BJ (cell line): ENCODE measurements around the gene EXOC3L4. TPM values are rescaled to one million over a fixed set of nuclear protein-coding genes. Genes with fewer than 3 reads are reported as not detected.

Source experiments
- CTCF ChIA-PET: fragments of 350-600 bp; formaldehyde crosslinking; extraction: SDS; loops from one replicate; lab custom pipeline; 2021; ENCODE audit warnings: antibody characterized with exemption, inconsistent platforms; lab: Yijun Ruan, JAX
- POLR2A ChIA-PET: fragments of 300-600 bp; sonication (Branson Sonifier 250); formaldehyde crosslinking; extraction: SDS; loops from one replicate; lab custom pipeline; 2021; ENCODE audit warnings: antibody characterized with exemption; lab: Charles Lee
- DNase-seq: peaks from one replicate; pipeline ENCODE4 v3.0.0-alpha.2; 2011; ENCODE audit warnings: low read depth
- H3K27me3 ChIP-seq: 2 replicates; pipeline ENCODE4 v1.6.0; 2011; ENCODE audit warnings: low read length; ENCODE audit not compliant: control insufficient read depth, insufficient read depth
- H3K36me3 ChIP-seq: 2 replicates; pipeline ENCODE4 v1.5.1; 2011; ENCODE audit warnings: low read length; ENCODE audit not compliant: control insufficient read depth, insufficient read depth
- H3K4me3 ChIP-seq: 2 replicates; pipeline ENCODE4 v1.5.1; 2011; ENCODE audit warnings: low read depth, mild to moderate bottlenecking, control low read depth, low read length
- polyA plus RNA-seq: library from polyadenylated mRNA; depleted of rRNA; stranded (reverse); fragments of >200 nt; gene quantifications from 2 replicates; pipeline ENCODE4 v1.2.3, GENCODE V29; 2011
- TF ChIP-seq, protein P1 (sequence below): IDR thresholded peaks from 2 replicates; pipeline ENCODE4 v1.5.1; 2011; ENCODE audit warnings: low read depth, mild to moderate bottlenecking, control low read depth, inconsistent platforms, low read length, moderate library complexity; ENCODE audit not compliant: insufficient read depth

The EXOC3L4 gene
- polyA plus RNA-seq, 1 experiment = not detected

DNA sequence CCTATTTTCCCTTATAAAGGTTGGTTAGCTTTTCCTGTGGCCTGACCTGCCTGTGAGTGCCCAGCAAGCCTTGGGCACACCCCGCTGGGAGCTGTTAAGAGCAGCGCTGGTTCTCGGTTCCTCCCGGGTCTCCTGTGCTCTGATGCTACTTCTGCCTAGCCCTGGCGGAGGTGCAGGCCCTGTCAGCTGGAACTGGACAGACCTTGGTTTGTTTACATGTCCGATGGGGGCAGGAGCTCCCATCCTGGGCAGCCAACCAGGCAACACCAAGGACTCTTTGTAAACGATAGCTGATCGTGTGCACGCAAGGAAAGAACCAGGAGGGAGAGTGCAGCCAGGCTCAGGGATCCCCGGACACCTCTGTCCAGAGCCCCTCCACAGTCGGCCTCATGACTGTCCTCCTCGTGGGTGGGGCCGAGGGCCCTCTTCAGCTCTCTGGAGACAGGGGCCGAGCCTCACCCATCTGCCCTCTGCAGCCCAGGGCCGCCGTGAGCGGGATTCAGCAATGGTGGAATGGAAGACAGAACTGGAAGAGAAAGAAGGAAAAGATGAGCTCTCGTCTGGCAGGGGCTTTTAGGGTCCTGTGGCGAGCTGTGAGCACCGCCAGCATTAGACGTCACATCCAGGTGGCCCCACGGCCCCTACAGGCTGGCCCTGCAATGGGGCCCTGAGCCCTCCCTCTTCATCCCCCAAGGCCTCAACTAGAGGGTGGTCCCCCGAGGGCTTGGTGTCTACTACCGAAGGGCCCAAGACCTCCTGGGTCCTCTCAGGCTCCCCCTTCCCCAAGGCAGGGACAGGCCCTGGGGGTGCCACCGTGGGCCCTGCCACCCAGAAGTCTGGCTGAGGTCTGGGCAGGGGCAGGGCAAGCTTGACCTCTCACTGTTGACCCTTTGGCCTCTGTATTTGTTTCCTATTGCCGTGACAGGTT is 41.1 kb downstream of the EXOC3L4 start:
- ChIA-PET CTCF (interaction anchor here (6.3 kb wide), 1 partner anchor 31 kb away, joined by 48 read pairs; no protein-coding TSS in a partner anchor), POLR2A (interaction anchor here (0.6 kb wide), 1 partner anchor 9 kb away, joined by 3 read pairs; no protein-coding TSS in a partner anchor)
- H3K27me3 ChIP-seq = no peaks in the 10 kb centered on the region
- peaks cover 29% of the 10 kb centered on the region for H3K36me3 ChIP-seq
- no peak overlapping the region for H3K4me3 ChIP-seq
- no peak for DNase-seq
- TF ChIP-seq, protein P1, sequence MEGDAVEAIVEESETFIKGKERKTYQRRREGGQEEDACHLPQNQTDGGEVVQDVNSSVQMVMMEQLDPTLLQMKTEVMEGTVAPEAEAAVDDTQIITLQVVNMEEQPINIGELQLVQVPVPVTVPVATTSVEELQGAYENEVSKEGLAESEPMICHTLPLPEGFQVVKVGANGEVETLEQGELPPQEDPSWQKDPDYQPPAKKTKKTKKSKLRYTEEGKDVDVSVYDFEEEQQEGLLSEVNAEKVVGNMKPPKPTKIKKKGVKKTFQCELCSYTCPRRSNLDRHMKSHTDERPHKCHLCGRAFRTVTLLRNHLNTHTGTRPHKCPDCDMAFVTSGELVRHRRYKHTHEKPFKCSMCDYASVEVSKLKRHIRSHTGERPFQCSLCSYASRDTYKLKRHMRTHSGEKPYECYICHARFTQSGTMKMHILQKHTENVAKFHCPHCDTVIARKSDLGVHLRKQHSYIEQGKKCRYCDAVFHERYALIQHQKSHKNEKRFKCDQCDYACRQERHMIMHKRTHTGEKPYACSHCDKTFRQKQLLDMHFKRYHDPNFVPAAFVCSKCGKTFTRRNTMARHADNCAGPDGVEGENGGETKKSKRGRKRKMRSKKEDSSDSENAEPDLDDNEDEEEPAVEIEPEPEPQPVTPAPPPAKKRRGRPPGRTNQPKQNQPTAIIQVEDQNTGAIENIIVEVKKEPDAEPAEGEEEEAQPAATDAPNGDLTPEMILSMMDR = no peak

DNA sequence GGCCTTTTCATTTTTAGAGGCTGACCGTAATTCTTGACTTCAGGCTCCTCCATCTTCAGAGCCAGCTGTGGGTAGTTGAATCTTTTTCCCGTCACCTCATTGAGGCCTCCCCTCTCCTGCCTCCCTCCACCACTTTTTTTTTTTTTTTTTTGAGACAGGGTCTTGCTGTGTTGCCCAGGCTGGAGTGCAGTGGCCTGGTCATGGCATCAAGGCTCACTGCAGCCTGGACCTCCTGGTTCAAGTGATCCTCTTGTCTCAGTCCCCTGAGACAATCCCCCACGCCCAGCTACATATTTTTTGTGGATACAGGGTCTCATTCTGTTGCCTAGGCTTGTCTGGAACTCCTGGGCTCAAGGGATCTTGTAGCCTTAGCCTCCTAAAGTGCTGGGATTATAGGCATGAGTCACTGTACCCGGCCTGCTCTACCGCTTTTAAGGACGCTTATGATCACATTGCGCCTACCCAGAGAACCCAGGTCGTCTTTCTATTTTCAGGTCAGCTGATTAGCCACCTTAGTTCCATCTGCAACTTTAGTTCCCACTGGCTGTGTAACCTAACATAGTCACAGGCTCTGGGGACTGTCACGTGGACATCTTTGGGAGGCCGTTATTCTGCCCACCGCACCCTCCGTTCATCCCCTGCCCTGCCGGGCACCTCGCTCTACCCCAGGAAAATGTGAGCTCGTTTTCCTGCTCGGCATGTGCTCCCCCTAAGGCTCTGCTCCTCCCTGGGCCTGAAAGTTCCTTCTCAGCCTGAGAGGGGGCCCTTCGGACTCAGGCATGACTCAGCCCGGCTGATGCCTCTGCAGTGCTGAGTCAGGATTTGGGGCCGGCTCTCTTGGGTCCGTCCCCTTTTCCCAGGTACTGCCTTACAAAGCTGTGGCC is 42.1 kb downstream of the EXOC3L4 start:
- TF ChIP-seq, protein P1 = no peak
- no peak for DNase-seq
- Histone ChIP-seq H3K27me3 (no peaks in the 10 kb centered on the region; the same call in 1 of the 2 replicates), H3K36me3 (peaks cover 29% of the 10 kb centered on the region), H3K4me3 (no peak overlapping the region)
- ChIA-PET POLR2A (no interaction called here), CTCF (interaction anchor here (0.5 to 6.3 kb wide), 4 partner anchors 13 to 155 kb away, joined by 3 to 48 read pairs (median 4); partner anchors contain the start of gene TNFAIP2)

DNA sequence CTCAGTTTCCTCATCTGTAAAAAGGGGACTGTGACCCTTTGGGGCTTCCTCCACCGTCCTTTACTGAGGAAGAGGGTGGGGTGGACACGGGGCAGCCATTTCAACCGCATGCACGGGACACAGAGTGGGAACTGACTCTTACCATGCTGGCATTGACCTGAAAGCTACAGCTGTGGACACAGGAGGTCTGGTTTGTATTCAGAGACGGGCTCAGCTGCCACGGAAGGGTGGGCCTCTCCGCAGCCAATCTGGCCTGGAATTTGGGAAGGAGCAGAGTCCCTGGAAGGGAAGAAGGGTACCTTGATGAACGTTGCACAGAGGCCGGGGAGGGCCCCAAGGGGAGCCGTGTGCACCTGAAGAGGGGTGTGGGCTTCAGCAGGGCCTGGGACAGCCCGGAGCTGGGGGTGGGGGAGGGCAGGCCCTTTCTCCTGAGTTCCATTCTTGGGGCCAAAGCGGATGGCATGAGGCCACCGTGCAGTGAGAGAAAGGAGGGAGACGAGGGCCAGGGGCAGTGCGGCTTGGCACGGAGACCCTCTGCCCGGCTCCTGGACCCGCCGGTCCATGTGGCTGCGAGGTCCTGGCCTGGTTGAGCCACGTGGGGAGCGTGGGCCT is 43.3 kb downstream of the EXOC3L4 start:
- no peak for DNase-seq
- ChIA-PET CTCF (interaction anchor here (1.3 to 6.3 kb wide), 3 partner anchors 14 to 41 kb away, joined by 3 to 48 read pairs (median 5); partner anchors contain the start of gene TNFAIP2), POLR2A (no interaction called here)
- H3K27me3 ChIP-seq = peaks cover 2% of the 10 kb centered on the region; the same call in 1 of the 2 replicates
- peaks cover 22% of the 10 kb centered on the region for H3K36me3 ChIP-seq
- H3K4me3 ChIP-seq = no peak overlapping the region
- TF ChIP-seq, protein P1 = no peak

DNA sequence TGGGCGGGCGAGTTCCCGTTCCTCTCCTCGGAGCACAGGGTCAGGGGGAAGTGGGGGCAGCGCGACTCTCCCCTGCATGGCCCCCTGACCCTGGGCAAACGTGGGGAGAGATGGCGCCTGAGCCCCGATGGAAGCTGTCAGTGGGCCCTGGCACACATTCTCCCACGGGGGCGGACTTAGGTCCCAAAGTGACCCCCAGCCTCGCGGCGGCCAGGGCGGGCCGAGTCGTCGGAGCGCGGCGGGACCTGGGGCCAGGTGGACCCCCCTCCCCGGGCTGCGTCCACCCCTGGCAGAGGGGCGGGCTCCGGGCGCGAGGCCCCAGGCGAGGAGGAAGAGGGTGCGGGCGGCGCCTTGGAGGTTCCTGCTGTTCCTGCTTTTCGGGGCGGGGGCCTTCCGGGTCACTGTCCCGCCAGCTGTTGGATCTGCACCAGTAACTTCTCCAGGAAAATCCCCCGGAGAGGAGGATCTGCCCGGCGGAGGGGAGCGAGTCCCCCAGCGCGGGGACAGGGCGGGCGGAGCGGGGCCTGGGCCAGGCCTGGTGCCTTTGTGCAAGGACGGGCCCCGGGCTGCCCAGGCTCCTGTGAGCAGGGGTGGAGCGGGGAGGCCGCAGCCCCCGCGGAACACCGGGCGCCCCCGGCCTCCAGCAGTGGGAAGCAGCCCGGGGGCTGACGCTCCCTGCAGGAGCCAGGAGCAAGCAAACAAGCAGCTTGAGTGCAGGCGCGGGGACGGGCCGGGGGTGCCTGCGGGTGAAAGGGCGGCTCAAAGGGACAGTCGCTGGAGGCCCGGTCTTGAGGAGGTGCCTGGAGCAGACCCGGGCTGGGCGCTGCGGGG is 44.0 kb downstream of the EXOC3L4 start:
- no peak for DNase-seq
- POLR2A ChIA-PET = no interaction called here
- Histone ChIP-seq H3K4me3 (no peak overlapping the region), H3K36me3 (peaks cover 15% of the 10 kb centered on the region), H3K27me3 (peaks cover 2% of the 10 kb centered on the region; the same call in 1 of the 2 replicates)
- TF ChIP-seq, protein P1 = no peak
- CTCF ChIA-PET = interaction anchor here (6.3 kb wide), 1 partner anchor 33 kb away, joined by 48 read pairs; no protein-coding TSS in a partner anchor
